Activated CD8-positive, alpha-beta memory T cell treated with anti-CD3 and anti-CD28 coated beads for 4 hours (primary cell): Measurements from ENCODE around the gene PIGC.

ENCODE experiments used
- DNase-seq, 2 donors: peaks; one replicate each; pipeline ENCODE4 v3.0.0-alpha.2; 2020; ENCODE audit warnings: low read depth in 2 of 2

PIGC gene

DNA sequence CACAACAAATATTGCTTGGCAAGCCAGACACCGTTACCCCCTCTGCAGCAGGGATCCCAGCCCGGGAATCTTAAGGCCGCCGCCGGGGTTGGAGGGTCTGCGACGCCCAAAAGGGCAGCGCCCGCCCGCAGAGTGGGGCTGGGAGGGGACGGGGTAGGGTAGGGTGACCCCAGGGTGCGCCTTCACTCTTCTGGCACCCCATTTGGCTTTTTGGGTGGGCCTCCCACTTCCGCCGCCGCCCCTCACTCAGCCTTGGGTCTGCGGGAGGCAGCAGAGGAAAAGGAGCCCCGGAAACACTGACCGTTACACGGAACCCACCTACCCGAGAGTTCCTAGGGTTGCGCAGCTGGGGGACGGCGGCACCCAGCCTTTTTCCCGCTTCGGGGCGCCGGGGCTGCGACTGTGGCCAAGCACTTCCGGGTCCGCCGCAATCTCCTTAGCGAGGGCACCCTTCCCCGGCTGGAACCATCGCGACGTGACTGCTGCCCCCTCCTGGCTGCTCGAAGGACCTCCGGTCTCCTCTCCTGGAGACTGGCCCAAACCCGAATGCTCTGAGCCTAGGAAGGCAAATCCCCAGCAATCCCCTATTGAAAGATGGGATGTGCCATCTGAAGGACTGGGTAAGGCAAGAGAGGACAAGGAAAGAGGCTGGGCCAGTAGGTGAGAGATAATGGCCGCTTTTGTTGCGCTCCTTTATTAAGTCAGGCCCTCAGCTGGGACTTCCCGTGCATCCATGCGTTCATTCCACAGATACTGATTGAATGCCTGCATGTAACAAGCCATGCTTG is at the start of gene PIGC:
TSS of gene PIGC (minus strand) at position 404 of the 788 bp plus-strand sequence. CDS start 1,447 bp downstream, outside the sequence.
- peak; percentile 78 to 83 for DNase-seq

DNA sequence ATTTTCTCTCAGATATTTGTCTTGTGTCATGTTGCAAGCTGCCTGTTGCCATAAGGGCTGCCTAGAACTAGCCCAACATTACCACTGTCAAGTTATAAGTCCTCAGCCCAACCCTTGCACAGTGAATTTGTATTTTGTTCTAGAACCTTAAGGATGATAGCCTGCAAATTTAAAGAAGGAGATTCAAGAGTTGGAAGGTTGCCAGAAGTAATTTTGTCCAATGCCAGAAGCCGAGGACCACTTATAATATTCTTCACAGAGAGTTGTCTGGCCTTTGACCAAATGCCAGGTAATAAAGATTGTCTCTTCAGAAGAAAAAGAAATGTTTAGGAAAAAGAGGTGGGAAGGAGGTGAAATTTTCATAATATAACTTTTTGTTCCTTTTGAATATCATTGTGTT is 48.6 kb upstream of the PIGC start:
- no peak for DNase-seq

DNA sequence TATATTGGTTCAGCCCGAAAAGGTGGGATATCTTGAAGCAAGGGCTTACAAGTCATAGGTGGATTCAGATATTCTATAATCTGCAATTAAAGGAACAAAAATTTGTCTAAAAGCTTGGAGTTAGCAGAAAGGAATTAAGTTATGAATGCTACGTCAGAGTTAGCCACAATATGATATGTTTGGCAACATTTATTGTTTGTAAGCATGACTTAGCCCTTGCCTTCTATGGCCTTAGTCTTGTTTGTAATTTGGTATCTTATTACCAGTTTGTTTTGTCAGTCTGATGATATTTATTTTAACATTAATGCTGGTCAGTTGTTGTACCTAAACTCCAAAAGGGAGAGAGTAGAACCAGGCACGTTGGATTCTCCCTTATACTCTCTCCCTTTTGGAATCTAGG is 46.0 kb upstream of the PIGC start:
- DNase-seq, result no peak

DNA sequence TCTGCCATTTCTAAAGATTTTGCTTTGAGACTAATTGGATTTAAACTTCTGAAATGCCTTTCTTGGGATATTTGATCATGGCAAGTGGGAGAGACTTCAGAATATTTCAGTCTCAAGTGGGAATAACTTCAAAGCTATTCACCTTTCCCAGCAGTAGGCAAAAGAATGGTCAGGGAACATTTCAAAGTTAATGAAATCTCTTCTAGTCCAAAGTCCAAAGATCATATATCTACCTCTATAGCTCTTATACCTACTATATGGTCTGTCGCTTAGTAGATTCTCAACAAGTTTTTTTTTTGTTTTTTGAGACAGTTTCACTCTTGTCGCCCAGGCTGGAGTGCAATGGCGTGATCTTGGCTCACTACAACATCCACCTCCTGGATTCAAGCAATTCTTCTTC is 44.5 kb upstream of the PIGC start:
- DNase-seq, result no peak

DNA sequence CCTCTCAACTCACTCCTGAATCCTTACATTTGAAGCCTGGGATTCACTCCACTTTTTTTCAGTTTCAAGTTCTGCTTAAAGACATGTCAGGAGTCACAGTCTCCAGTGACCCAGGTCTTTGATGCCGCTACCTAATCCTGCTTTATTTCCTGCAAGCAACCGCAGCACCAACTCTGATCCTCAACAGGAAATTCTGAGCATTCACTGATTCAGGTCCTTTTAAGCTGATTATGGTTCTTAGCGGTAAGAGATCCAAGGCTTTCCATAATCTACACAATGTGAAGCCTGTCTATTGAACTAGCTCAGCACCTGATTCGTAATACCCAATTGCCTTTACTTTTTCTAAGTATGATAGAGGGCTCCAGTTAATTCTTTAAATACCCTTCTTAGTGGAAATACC is 43.7 kb upstream of the PIGC start:
- no peak for DNase-seq

DNA sequence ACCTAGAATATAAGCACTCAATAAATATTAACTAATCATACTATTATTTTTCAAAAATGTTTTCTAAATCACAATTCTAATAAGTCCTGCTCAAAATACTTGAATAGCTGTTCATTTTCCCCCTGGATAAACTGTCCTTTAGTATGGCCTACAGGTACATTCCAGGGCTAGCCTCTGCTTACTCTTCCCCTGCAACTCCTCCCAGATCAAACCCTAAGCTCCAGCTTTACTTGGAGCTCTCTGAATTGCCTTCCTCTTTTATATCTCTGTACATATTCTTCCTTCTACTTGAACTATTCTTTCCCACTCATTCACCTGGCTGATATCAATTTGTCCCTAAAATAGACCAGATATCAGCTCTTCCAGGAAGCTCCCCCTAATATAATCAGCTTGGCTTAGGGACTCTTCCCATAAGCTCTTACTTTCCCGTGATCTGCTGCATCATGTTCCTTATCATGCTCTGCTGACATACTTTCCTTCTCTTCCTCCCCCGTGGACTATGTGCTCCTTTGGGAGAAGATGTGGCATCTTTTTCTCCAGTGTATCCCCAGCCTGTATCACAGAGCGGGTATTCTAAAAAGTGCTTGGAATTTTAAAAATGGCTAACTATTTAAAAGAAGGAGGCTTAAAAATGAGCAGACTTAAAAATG is 43.1 kb upstream of the PIGC start:
- DNase-seq, result no peak

DNA sequence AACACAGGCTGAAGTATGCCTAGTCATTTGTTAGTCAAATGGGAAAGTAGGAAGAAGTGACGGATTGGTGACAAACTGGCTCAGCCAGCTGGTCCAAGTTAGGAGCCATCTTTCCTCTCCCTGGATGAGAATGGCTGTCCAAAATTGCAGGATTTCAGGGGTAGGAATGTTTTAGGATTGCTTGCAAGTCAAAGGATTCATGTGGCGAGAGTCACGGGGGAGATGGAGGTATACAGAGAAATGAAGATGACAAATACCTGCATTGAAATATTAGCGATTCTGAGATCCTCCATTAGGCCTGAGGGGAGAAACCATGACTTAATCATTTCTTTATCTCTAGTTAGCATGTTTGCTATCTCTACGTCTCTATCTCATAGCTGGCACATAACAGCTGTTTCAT is 41.8 kb upstream of the PIGC start:
- DNase-seq, result no peak

DNA sequence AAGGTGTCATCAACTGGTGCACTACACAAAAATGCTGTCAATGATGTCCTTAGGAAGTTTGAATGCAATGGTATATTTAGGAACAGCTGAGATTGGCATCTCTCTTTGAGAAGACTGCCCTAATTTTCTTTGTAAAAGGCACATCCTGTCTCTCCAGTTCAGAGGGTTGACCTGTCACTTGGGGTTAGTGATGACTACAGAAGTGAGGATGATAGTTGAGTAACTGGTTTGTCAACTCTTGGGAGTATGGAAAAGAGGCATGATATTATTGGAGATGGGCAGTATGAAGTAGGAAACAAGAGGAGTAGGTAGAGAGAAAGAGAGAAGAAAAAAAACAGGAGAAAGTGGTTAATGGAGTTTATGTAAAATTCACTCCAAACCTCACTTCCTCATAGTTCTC is 40.4 kb upstream of the PIGC start:
- no peak for DNase-seq

DNA sequence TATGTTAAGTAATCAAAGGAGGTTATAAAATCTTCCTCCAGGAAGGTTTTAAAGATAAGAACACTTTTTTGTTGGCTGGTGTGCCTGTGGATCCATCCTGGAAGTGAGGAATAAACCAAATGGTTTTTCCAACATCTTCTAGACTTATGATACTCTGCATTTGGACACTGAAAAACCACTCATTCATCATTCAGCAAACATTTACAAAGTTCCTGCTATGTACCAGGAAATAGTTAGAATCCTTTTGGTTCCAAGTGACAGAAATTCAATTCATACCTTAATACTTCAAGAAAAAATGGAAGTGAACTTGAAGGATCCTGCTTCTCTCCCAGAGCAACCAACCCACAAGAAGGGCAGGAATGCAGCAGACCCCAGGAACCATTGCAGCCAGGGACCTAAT is 39.6 kb upstream of the PIGC start:
- no peak for DNase-seq

DNA sequence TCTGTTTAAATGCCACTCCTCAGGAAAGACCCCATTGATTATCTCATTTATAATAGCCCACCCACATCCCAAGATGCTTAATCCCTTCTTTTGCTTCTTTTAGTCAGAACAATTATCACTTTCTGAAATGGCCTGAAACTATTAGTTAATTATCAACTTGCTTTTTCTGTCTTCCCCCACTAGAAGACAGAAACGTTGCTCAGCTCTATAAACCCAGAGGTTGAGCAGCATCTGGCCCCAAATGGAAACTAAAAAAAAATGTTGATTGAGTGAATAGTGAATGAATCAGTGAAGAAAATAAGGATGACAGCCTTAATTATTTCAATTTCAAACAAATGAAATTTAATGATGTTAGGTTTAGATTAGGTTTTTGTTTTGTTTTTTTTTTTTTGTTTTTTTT is 38.2 kb upstream of the PIGC start:
- no peak for DNase-seq

DNA sequence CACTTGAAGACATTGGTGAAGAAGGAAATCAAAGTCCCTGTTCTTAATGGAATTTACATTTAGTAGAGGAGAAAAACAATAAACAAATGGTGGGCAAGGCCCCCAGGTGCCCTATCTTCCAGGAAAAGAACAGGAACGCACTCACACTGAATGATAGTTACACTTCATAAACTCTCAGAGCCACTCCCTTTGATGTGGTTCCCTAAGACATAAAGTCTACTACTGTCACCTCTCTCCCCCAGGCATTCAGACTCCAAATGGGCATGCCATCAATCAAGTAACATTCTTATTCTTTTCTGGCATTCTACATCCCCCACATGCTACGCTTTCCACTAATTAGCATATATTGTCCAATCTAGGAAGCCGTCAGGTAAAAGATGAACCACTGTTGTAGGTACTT is 36.6 kb upstream of the PIGC start:
- DNase-seq, result no peak

DNA sequence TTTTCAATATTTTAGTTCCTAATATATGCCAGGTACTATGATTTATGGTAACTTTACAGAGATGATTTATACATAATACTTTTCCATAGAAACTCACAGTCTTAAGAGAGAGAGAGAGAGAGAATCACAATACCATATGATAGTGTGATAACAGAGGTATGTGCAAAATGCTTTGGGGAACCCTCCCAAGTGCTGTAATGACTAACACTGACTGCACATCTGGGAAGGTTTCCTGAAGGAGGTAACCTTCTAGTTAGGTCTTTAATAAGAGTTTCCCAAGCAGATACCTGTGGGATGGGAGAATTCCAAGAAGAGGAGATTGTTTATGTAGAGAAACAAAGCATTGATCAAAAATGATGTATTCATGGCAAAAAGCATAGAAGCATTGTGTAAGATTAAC is 34.6 kb upstream of the PIGC start:
- no peak for DNase-seq

DNA sequence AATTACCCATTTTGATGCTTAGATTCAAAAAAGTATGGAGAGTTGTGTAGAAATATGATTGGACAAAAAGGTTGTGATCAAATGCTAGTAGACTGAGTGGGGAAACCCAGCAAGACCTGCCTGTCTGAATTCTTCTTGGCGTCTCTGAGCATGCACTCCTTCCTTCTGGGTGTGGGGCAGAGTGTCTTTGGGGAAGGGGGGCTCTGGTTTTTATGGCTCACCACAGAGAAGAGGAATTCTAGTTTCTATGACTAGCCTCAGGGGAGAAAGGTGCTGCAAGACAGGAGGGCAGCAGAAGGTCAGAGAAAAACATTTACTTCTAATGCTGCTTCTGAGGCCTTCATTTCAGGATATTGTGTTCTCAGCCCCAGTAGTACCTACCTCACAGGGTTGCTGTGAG is 33.9 kb upstream of the PIGC start:
- no peak for DNase-seq

DNA sequence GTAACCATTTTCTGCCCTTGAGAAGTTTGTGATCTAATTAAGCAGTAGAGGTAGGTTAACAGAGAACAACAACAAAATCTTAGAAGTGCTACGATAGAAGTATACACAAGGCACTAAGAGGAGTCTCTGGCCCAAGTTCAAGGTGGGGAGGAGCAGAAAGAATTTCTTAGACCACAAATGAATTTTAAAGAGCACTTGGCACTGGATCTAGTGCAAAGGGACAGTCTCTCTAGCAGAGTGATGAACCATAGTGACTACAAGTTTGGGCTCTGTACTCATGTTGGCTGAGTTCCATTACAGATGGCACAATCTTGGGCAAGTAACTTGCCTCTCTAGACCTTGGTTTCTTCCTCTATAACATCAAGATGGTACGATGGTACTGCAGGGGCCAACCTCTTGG is 33.3 kb upstream of the PIGC start:
- no peak for DNase-seq

DNA sequence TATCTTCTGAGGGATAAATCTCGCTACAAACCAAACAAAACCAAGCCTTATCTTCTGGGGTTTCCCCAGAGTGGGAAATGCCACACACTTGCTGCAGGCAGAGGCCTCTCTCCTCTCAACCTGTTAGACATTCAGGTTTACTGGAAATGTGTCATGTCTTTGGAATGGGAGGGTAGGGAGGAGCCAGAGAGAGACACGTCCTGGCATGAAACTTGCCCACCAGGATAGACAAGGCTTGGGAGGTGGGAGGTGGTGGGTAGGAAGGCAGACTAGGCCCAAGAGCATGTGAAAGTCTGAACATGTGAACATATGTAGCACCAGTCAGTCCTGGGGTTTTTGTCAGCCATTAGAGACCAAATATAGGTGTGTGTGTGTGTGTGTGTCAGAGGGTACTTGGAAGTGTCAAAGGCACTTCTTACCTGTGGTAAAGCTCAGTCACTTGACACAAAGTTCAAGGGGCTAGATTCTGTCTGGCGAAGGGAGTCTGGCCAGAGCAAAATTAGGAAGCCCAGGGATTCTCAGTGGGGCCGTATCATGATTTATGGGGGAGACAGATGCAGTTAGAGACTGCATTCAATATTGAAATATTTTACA is 32.4 kb upstream of the PIGC start:
- no peak for DNase-seq

DNA sequence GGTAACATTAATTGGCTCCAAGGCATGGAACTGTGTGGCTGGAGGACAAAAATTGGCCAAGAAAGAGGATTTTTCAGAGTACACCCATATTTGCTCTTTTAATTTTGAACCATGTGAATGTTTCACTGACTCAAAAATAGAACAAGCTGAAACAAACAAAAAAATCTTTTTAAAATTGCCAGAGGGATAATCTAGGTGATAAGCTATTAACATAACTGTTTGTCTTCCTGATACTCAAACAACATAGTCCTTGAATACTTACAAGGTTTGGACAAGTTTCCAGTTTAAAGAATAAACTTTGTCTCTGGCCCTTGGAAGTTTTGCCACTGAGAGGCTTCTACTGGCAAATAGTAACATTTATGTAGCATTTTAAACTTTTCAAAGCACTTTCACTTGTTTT is 30.0 kb upstream of the PIGC start:
- no peak for DNase-seq

DNA sequence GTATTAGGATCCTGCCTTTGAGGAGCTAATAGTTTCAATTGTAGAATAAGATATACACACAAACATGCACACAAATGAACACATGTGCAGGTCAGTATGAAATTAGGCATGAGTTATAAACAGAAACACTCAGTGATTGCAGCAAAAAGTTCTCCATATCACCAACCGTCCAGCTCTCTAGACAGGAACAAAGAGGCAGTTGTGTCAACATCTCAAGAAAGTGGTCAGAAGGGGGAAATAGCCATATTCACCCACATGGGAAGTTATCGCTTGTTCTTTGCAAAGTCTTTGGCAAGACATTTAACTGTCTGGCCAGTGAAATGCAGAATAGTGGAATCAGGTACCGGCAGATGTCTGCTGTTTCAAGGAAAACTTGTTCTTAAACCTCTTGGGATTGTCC is 29.4 kb upstream of the PIGC start:
- DNase-seq, result no peak

DNA sequence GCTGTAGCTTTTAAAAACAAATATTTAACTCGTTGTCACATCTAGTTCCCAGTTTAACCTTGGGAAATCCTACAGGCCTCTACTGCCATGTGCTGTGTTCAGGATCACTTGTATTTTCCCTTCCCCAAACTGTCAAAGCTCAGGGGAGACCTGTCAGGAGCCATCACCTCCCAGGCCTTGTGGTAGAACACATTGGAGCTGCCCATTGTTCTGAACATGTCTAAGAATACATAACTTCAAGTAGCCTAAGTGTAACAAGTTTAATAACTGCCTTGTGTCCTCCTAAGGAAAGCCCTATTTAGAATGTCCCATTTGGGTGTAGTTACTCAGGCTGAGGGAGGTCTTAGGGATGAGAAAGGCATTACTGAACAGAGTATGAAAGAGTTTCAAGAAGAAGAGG is 28.6 kb upstream of the PIGC start:
- no peak for DNase-seq

DNA sequence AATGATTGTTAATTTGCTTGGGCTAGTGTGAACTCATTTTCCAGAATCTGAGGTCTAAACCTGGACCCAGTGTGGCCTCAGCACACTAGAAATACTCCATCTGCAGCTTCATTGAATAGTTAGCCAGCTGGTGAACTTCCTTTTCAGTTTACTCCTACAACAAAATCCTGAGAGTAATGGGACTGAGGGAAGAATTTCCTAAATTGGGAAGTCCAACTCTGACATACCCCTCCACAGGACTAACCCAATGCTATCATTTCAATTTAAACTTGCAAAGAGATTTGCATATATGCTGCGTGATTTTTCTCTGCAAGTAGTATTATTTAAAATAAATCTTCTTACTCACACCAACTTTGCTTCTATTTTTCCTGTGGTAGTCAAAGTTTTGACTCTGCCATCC is 27.8 kb upstream of the PIGC start:
- DNase-seq, result no peak

DNA sequence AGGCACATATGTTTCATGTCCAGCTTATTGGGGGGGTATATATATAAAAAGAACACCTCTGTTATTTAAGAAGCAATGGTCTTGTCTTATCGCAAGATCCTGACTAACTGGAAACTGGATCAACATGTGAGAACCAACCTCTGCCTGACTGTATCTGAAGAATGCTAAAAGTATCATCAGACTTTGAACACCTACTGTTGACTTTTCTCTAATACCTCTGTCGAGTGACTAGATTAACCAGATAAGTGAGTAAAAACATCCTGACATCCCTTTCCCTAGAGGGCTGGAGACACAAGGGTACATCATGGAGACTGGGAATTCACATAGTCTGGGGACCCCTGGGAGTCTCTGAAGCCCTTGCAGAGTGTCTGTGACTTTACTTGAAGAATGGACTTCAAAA is 26.3 kb upstream of the PIGC start:
- DNase-seq, result no peak

DNA sequence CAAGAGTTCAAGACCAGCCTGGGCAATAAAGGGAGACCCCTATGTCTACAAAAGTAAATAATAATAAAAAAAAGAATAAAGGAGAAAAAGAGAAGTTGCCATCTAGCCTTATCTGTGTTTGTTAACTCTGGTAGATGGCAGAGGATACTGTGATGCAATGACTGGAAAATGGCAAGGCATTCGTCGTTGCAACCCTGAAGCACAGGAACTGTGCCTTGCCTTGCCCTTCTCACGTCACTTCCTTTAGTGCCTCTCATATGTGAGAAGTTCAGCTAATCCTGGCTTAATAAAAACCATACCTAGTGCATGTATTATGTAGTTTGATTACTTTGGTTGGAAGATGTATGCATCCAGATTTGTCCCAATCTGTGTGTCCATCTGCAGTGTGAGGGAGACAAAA is 25.8 kb upstream of the PIGC start:
- no peak for DNase-seq

DNA sequence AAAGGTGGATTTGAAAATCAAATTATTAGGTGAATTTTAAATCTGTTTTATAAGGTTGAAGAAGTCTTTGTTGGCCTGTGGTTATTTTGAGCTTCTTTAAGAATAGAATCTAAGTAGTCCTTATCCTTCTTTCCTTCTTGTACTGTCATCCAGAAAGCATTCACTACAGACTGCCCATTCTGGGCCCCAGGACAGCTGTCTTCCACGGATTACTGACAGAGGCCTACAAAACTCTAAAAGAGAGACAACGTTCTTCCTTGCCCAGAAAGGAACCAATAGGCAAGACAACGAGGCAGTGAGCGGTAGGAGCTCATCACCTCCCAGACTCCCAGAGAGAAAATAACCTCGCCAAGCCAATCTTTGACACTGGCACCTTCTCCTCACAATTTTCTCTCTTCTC is 24.4 kb upstream of the PIGC start:
- no peak for DNase-seq

DNA sequence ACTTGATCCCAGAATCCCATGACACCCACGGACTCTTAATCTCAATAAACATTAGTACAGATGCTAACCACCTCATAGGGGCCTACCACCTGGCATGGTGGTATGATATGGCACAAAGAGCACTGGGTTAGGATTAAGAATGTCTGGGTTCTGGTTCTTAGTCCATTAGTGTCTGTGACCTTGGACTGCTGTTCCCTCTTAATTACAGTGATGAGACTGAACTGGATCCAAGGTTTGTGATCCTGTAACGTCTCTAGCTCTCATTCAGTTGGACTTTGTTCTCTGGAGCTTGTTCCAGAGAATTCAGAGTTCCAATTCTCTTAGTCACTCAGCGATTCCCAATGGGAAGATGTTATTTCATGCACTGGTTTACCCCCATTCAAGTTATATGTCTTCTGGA is 23.6 kb upstream of the PIGC start:
- no peak for DNase-seq
